HL-60 (cell line): ENCODE data around the gene MAPK7.

Experiments
- DNase-seq, 2 experiments: peaks; one replicate each; pipeline ENCODE4 v3.0.0-alpha.2; 2010 to 2020; ENCODE audit warnings: low read depth in 1 of 2, low spot score in 1 of 2
- H3K27ac ChIP-seq: fragments of 250-450 bp; sonication (Bioruptor Pico); replicated peaks from 2 replicates; pipeline ENCODE4 v1.5.1; 2020; ENCODE audit warnings: mild to moderate bottlenecking, moderate library complexity
- H3K27me3 ChIP-seq: fragments of 250-450 bp; sonication (Bioruptor Pico); 2 replicates; pipeline ENCODE4 v1.5.1; 2021; ENCODE audit warnings: mild to moderate bottlenecking, moderate library complexity; ENCODE audit not compliant: insufficient read depth, poor library complexity, severe bottlenecking
- H3K4me3 ChIP-seq: replicated peaks from 2 replicates; pipeline ENCODE4 v1.5.1; 2011; ENCODE audit warnings: mild to moderate bottlenecking, control low read depth, low read length; ENCODE audit not compliant: insufficient read depth
- GABPA ChIP-seq: IDR thresholded peaks from 2 replicates; pipeline ENCODE4 v1.6.1; 2012; ENCODE audit warnings: low read depth
- POLR2AphosphoS5 ChIP-seq: IDR thresholded peaks from 2 replicates; pipeline ENCODE4 v1.6.1; 2012; ENCODE audit warnings: low read depth
- SPI1 ChIP-seq: IDR thresholded peaks from 2 replicates; pipeline ENCODE4 v1.6.1; 2012; ENCODE audit warnings: low read depth, mild to moderate bottlenecking, borderline replicate concordance
- TF ChIP-seq, protein P1 (sequence below): IDR thresholded peaks from one replicate; pipeline ENCODE4 v1.5.1; 2011; ENCODE audit warnings: low read length, control low read depth, inconsistent platforms; ENCODE audit not compliant: insufficient read depth
- TF ChIP-seq, protein P2 (sequence below): IDR thresholded peaks from 2 replicates; pipeline ENCODE4 v1.6.1; 2012; ENCODE audit warnings: low read depth; ENCODE audit not compliant: insufficient replicate concordance

The MAPK7 gene

GRCh38 chr17:19381741-19382444 lies 3.6 kb downstream of the MAPK7 start:
- H3K27ac ChIP-seq, result no peak overlapping the region
- DNase-seq, result no peak
- no peaks in the 10 kb centered on the region for H3K27me3 ChIP-seq
- H3K4me3 ChIP-seq, result no peak overlapping the region
- TF ChIP-seq, protein P1, sequence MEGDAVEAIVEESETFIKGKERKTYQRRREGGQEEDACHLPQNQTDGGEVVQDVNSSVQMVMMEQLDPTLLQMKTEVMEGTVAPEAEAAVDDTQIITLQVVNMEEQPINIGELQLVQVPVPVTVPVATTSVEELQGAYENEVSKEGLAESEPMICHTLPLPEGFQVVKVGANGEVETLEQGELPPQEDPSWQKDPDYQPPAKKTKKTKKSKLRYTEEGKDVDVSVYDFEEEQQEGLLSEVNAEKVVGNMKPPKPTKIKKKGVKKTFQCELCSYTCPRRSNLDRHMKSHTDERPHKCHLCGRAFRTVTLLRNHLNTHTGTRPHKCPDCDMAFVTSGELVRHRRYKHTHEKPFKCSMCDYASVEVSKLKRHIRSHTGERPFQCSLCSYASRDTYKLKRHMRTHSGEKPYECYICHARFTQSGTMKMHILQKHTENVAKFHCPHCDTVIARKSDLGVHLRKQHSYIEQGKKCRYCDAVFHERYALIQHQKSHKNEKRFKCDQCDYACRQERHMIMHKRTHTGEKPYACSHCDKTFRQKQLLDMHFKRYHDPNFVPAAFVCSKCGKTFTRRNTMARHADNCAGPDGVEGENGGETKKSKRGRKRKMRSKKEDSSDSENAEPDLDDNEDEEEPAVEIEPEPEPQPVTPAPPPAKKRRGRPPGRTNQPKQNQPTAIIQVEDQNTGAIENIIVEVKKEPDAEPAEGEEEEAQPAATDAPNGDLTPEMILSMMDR, result no peak
- TF ChIP-seq, protein P2, sequence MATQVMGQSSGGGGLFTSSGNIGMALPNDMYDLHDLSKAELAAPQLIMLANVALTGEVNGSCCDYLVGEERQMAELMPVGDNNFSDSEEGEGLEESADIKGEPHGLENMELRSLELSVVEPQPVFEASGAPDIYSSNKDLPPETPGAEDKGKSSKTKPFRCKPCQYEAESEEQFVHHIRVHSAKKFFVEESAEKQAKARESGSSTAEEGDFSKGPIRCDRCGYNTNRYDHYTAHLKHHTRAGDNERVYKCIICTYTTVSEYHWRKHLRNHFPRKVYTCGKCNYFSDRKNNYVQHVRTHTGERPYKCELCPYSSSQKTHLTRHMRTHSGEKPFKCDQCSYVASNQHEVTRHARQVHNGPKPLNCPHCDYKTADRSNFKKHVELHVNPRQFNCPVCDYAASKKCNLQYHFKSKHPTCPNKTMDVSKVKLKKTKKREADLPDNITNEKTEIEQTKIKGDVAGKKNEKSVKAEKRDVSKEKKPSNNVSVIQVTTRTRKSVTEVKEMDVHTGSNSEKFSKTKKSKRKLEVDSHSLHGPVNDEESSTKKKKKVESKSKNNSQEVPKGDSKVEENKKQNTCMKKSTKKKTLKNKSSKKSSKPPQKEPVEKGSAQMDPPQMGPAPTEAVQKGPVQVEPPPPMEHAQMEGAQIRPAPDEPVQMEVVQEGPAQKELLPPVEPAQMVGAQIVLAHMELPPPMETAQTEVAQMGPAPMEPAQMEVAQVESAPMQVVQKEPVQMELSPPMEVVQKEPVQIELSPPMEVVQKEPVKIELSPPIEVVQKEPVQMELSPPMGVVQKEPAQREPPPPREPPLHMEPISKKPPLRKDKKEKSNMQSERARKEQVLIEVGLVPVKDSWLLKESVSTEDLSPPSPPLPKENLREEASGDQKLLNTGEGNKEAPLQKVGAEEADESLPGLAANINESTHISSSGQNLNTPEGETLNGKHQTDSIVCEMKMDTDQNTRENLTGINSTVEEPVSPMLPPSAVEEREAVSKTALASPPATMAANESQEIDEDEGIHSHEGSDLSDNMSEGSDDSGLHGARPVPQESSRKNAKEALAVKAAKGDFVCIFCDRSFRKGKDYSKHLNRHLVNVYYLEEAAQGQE, result no peak
- TF ChIP-seq GABPA (no peak), SPI1 (no peak), POLR2AphosphoS5 (no peak)

- no peak overlapping the region for H3K27ac ChIP-seq
- TF ChIP-seq, protein P2, result no peak
- TF ChIP-seq GABPA (no peak), POLR2AphosphoS5 (no peak), SPI1 (no peak)
- TF ChIP-seq, protein P1, result no peak
These were observed 4.5 kb downstream of the MAPK7 start for GRCh38 chr17:19382531-19383444.

DNA sequence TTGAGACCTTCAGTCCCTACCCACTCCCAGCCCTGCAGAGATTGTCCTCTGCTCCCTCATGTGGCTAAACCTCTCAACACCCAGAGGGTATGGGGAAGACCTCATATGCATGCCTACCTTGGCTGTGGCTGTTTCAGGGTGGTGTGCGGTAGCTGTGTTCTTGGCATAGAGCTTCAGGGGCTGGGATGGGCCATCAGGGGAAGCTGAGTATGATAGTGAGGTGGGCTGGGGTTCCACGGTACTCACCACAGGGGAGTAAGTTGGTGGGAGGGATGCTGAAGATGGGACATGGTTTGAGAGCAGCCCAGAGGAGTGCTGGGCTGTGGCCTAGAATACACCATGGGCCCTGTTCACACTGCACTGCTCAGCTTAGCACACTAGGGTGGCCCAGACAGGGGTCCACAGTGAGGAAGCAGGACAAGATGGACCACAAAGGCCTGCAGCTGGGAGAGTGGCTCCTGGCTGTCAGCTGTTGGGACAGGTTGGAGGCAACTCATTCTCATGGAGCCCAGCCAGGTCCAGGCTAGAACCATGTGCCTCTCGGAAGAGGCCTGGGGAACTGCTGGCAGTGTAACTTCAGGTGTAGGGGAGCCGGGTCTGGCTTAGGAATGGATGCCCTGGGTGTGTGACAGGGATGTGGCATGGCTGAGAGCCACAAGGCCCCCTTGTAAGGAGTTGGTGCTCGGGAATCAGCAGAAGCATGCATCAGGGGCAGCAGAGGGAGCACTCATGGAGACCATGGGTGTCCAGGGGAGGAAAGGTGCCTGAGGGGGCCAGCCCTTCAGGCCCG lies 5.6 kb downstream of the MAPK7 start:
- H3K27me3 ChIP-seq, result no peaks in the 10 kb centered on the region
- H3K4me3 ChIP-seq, result no peak overlapping the region
- no peak for DNase-seq
- H3K27ac ChIP-seq, result no peak overlapping the region
- TF ChIP-seq SPI1, result no peak
- no peak for TF ChIP-seq POLR2AphosphoS5
- TF ChIP-seq, protein P2, result no peak
- TF ChIP-seq GABPA, result no peak
- TF ChIP-seq, protein P1, result no peak

More at GRCh38 chr17:19382531-19383444, 4.5 kb downstream of the MAPK7 start:
- no peak for DNase-seq
- Histone ChIP-seq H3K4me3 (no peak overlapping the region), H3K27me3 (no peaks in the 10 kb centered on the region)
